ENCODE measurements around the gene CNFN.

CNFN gene, protein sequence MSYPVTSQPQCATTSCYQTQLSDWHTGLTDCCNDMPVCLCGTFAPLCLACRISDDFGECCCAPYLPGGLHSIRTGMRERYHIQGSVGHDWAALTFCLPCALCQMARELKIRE

GRCh38 chr19:42389899-42390298 is at the start of gene CNFN:
CNFN (minus strand) TSS chr19:42390297; CDS start chr19:42389037, 1,260 bp downstream.
- TF ChIP-seq GATA2 (IDR thresholded peaks at IDR 0.05; ENCODE audit: low read depth, low read length) (no peak), GATA3 (IDR thresholded peaks at IDR 0.05; ENCODE audit: low read depth, low read length) (no peak)

DNA sequence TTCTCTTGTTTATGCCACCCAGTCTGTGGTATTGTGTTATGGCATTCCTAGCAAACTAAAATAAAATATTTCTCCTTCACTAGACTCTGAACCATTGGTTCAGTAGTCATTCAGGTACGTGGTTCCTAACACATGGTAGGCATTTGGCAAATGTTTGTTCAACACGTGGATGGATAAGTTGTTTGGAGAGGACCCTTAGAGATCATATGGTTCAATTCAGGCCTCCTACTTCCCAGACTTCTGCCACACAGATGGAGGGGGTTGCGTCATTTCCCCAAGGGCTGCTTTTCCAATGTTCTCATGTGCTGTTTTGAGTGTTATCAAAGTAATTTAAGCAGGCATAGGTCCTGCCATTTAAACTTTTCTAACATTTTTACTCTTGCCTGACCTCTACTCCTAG is 45.9 kb upstream of the CNFN start:
- TF ChIP-seq GATA2 (IDR thresholded peaks at IDR 0.05; ENCODE audit: low read depth, low read length) (no peak), GATA3 (IDR thresholded peaks at IDR 0.05; ENCODE audit: low read depth, low read length) (no peak)

DNA sequence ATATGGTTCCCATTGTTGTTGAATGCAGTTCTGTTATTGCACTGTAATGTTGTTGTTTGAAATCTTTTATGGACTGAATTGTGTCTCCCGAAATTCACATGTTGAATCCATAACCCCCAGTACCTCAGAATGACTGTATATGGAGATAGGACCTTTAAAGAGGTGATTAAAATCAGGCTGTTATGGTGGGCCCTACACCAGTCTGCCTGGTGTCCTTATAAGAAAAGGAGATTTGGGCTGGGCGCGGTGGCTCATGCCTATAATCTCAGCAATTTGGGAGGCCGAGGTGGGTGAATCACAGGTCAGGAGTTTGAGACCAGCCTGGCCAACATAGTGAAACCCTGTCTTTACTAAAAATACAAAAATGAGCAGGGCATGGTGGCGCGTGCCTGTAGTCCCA is 45.2 kb upstream of the CNFN start:
- TF ChIP-seq GATA3 (IDR thresholded peaks at IDR 0.05; ENCODE audit: low read depth, low read length) (no peak), GATA2 (IDR thresholded peaks at IDR 0.05; ENCODE audit: low read depth, low read length) (no peak)

GRCh38 chr19:42433503-42434260 is 43.6 kb upstream of the CNFN start:
- TF ChIP-seq GATA3 (IDR thresholded peaks at IDR 0.05; ENCODE audit: low read depth, low read length) (no peak), GATA2 (IDR thresholded peaks at IDR 0.05; ENCODE audit: low read depth, low read length) (no peak)

- TF ChIP-seq GATA3 (IDR thresholded peaks at IDR 0.05; ENCODE audit: low read depth, low read length) (no peak), GATA2 (IDR thresholded peaks at IDR 0.05; ENCODE audit: low read depth, low read length) (no peak)
Measured at GRCh38 chr19:42431486-42431885, 41.4 kb upstream of the CNFN start.

DNA sequence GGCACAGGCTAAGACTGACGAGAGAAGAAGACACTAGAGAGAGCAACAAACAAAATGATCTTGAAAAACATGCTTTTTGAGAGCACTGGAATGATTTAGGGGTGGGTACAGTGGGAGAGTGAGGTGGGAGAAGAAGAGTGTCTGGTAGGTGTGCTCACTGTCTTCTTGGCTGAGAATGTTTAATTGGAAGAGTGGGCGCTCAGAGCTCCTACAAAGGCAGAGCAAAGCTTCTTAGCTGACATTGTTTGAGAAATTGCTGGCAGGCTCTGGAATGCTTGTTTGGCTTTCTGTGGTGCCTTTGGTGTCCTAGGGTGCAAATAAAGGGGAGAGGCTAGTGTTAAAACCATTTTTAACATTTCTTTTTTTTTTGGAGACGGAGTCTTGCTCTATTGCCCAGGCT is 38.6 kb upstream of the CNFN start:
- TF ChIP-seq GATA3 (IDR thresholded peaks at IDR 0.05; ENCODE audit: low read depth, low read length), result no peak
- TF ChIP-seq GATA2 (IDR thresholded peaks at IDR 0.05; ENCODE audit: low read depth, low read length), result no peak

- no peak for TF ChIP-seq GATA2 (IDR thresholded peaks at IDR 0.05; ENCODE audit: low read depth, low read length)
- TF ChIP-seq GATA3 (IDR thresholded peaks at IDR 0.05; ENCODE audit: low read depth, low read length), result no peak
Measured at GRCh38 chr19:42427313-42427712, 37.2 kb upstream of the CNFN start, which contains the start of gene LIPE. LIPE (minus strand) TSS chr19:42427388; CDS start chr19:42427149, 239 bp downstream.

DNA sequence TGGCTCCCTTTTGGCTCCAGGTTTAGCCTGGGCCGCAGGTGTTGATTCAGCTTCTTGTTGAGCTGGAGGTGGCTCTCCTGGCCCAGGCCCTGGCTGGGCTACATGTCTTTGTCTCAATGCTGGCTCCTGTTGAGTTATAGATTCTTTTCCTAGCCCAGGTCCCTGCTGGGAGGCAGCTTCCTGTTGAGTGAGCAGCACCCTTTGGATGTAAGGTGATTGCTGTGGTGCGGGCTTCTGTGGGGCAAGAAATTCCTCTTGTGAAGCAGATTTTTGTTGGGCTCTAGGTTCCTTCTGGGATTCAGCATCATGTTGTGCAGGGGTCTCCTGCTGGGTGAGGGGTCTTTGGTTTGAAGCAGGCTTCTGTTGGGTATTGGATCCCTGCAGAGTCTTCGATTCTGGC is 36.5 kb upstream of the CNFN start:
- TF ChIP-seq GATA2 (IDR thresholded peaks at IDR 0.05; ENCODE audit: low read depth, low read length) (no peak), GATA3 (IDR thresholded peaks at IDR 0.05; ENCODE audit: low read depth, low read length) (no peak)

- TF ChIP-seq GATA2 (IDR thresholded peaks at IDR 0.05; ENCODE audit: low read depth, low read length) (no peak), GATA3 (IDR thresholded peaks at IDR 0.05; ENCODE audit: low read depth, low read length) (no peak)
Measured at GRCh38 chr19:42424712-42425131, 34.6 kb upstream of the CNFN start.

DNA sequence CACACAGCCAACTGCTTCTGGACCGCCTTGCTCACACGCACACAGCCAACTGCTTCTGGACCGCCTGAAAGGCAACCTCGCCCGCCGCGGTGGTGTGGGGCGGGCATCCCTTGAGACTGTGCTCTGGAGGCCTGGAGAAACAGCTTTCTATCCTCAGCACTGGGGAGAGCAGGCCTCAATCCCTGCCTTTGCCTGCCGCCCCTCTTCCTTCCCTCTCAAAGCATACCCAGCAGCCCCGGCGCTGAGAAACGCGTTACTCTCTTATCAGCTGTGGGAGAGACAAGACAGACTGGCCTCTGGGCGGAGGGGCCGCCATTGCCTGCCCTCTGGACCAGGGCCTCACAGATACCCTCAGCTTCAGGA is 34.2 kb upstream of the CNFN start:
- TF ChIP-seq GATA2 (IDR thresholded peaks at IDR 0.05; ENCODE audit: low read depth, low read length), result no peak
- TF ChIP-seq GATA3 (IDR thresholded peaks at IDR 0.05; ENCODE audit: low read depth, low read length), result no peak

- TF ChIP-seq GATA2 (IDR thresholded peaks at IDR 0.05; ENCODE audit: low read depth, low read length), result no peak
- TF ChIP-seq GATA3 (IDR thresholded peaks at IDR 0.05; ENCODE audit: low read depth, low read length), result no peak
Measured at GRCh38 chr19:42423462-42424344, 33.6 kb upstream of the CNFN start.

DNA sequence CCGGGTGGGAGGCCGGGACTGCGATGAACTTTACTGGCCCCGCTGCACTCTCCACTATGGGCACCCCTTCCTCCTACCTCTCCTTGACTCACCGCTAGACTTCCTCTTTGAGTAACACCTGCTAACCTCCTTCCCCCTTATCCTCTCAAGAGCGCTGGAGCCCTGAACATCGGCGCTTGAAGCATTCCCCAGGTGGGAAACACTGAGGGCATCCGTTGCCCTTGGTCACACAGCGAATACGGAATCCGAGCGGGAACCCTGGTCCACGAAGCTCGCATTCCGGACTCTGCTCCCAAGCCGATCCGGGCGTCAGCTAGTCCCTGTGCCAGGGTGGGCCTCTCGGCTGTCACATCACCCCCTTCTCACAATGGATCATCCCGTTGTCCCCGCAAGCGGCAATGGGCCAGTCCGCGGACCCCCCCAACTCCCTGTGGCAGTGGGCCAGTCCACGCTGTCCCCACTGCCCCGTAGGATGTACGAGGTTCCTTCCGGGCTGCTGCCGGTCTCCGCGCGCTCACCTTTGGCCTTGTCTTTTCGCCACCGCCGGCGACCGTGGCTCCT is 32.9 kb upstream of the CNFN start:
- TF ChIP-seq GATA3 (IDR thresholded peaks at IDR 0.05; ENCODE audit: low read depth, low read length), result no peak
- TF ChIP-seq GATA2 (IDR thresholded peaks at IDR 0.05; ENCODE audit: low read depth, low read length), result no peak

- TF ChIP-seq GATA3 (IDR thresholded peaks at IDR 0.05; ENCODE audit: low read depth, low read length) (no peak), GATA2 (IDR thresholded peaks at IDR 0.05; ENCODE audit: low read depth, low read length) (no peak)
Measured at GRCh38 chr19:42422092-42422900, 32.2 kb upstream of the CNFN start.

Data from SH-SY5Y (cell line).